KMS-11 (cell line): ENCODE measurements around the gene LRRC3C.
"Not testable (repeated sequence)": the region's sequence is repeated elsewhere in the genome, so short reads cannot be mapped to it uniquely, and the experiment has no call there.

Source experiments
- H2AFZ ChIP-seq: fragments of 200-600 bp; sonication (generic); 2 replicates; pipeline ENCODE4 v1.6.1; 2016; ENCODE audit warnings: antibody characterized with exemption, mixed run types, low read depth
- H3K27ac ChIP-seq: fragments of 200-600 bp; sonication (generic); 2 replicates; pipeline ENCODE4 v1.6.1; 2016; ENCODE audit warnings: mild to moderate bottlenecking, mixed run types
- H3K27me3 ChIP-seq: fragments of 200-600 bp; sonication (generic); 2 replicates; pipeline ENCODE4 v1.6.1; 2017; ENCODE audit warnings: mild to moderate bottlenecking, low read depth, mixed run types, moderate library complexity; ENCODE audit not compliant: insufficient read depth
- H3K36me3 ChIP-seq: fragments of 200-600 bp; sonication (generic); 2 replicates; pipeline ENCODE4 v1.6.1; 2017; ENCODE audit warnings: mild to moderate bottlenecking, mixed run types; ENCODE audit not compliant: insufficient read depth
- H3K4me1 ChIP-seq: fragments of 200-600 bp; sonication (generic); 2 replicates; pipeline ENCODE4 v1.6.1; 2016; ENCODE audit warnings: mild to moderate bottlenecking, low read depth, mixed run types; ENCODE audit not compliant: poor library complexity, severe bottlenecking
- H3K4me2 ChIP-seq: fragments of 200-600 bp; sonication (generic); 2 replicates; pipeline ENCODE4 v1.7.0; 2016; ENCODE audit warnings: mild to moderate bottlenecking, mixed run types
- H3K4me3 ChIP-seq: fragments of 200-600 bp; sonication (generic); IDR thresholded peaks from 2 replicates; pipeline ENCODE4 v1.6.1; 2017; ENCODE audit warnings: low read depth, low read length, mixed read lengths; ENCODE audit not compliant: insufficient read depth
- H3K79me2 ChIP-seq: fragments of 200-600 bp; sonication (generic); 2 replicates; pipeline ENCODE4 v1.6.1; 2016; ENCODE audit warnings: low read depth, mixed run types; ENCODE audit not compliant: insufficient read depth
- H3K9ac ChIP-seq: fragments of 200-600 bp; sonication (generic); 2 replicates; pipeline ENCODE4 v1.6.1; 2016; ENCODE audit warnings: mild to moderate bottlenecking, mixed run types
- H4K20me1 ChIP-seq: fragments of 200-600 bp; sonication (generic); 2 replicates; pipeline ENCODE4 v1.6.1; 2016; ENCODE audit warnings: mild to moderate bottlenecking, mixed run types; ENCODE audit not compliant: insufficient read depth
- TF ChIP-seq, protein P1 (sequence below): fragments of 200-600 bp; sonication (generic); conservative IDR thresholded peaks from 2 replicates; pipeline ENCODE4 v1.6.1; 2017; ENCODE audit warnings: low read depth, mild to moderate bottlenecking, antibody characterized with exemption, low read length, moderate library complexity, mixed read lengths

The LRRC3C gene

DNA sequence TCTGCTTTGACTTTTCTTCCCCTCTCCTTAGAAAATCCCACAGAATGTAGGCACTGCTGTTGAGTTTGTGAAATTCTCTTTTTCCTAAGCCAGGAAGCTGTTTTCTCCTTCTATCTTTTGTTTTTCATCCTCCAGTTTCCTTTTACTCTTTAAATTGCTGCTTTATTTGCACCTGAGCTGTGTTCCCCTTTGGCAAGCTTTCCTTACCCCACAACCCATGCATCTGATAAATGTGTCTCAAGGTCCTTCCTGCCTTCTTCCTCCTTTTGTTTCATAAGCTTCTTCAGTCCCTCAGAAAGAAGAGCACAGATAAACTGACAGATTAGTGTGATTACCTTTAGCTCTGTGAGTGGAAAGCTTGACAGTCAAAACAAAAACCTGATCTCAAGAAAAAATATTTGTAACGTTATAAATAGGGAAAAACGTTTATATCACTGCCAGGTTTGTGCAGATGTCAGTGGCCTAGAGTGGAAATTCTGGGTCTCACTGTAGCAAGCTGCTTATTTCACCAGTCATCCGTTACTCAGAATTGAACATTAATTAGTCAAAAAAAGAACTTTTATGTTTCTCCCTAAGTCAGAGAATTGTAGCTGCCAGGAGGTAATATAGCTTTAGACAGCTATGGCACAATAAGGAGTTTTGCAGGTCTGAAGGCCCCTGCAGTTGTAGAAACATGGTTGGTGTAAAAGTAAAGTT is 32.7 kb upstream of the LRRC3C start:
- H3K36me3 ChIP-seq, result no peaks in the 10 kb centered on the region
- H3K79me2 ChIP-seq, result no peaks in the 10 kb centered on the region
- no peak overlapping the region for H2AFZ ChIP-seq
- H3K9ac ChIP-seq, result no peak overlapping the region
- H3K4me3 ChIP-seq, result no peak overlapping the region
- H4K20me1 ChIP-seq, result no peaks in the 10 kb centered on the region
- H3K4me2 ChIP-seq, result no peak overlapping the region
- peaks cover 3% of the 10 kb centered on the region for H3K4me1 ChIP-seq
- H3K27ac ChIP-seq, result no peak overlapping the region
- TF ChIP-seq, protein P1, sequence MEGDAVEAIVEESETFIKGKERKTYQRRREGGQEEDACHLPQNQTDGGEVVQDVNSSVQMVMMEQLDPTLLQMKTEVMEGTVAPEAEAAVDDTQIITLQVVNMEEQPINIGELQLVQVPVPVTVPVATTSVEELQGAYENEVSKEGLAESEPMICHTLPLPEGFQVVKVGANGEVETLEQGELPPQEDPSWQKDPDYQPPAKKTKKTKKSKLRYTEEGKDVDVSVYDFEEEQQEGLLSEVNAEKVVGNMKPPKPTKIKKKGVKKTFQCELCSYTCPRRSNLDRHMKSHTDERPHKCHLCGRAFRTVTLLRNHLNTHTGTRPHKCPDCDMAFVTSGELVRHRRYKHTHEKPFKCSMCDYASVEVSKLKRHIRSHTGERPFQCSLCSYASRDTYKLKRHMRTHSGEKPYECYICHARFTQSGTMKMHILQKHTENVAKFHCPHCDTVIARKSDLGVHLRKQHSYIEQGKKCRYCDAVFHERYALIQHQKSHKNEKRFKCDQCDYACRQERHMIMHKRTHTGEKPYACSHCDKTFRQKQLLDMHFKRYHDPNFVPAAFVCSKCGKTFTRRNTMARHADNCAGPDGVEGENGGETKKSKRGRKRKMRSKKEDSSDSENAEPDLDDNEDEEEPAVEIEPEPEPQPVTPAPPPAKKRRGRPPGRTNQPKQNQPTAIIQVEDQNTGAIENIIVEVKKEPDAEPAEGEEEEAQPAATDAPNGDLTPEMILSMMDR, result no peak
- H3K27me3 ChIP-seq, result no peaks in the 10 kb centered on the region

DNA sequence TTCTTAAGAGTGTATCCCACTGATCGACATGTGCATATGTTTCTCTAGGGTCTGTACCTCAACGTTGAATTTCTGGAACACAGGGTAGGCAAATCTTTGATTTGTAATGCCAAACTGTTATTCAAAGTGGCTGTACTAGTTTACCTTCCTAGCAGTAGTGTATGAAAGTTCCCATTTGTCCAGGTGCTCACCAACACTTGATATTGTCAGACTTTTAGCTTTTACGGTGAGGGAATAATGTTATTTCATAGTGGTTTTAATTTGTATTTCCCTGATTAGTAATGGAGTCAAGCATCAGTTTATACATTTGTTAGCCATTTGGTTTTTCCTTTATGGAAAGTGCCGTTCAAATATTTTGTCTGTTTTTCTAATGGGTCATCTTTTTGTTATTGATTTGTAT is 29.4 kb upstream of the LRRC3C start:
- H3K9ac ChIP-seq, result no peak overlapping the region
- no peaks in the 10 kb centered on the region for H3K36me3 ChIP-seq
- H2AFZ ChIP-seq, result no peak overlapping the region
- H3K4me3 ChIP-seq, result no peak overlapping the region
- no peak overlapping the region for H3K27ac ChIP-seq
- no peak overlapping the region for H3K4me2 ChIP-seq
- TF ChIP-seq, protein P1, result no peak
- H3K79me2 ChIP-seq, result no peaks in the 10 kb centered on the region
- H3K4me1 ChIP-seq, result peaks cover 3% of the 10 kb centered on the region
- H4K20me1 ChIP-seq, result no peaks in the 10 kb centered on the region
- H3K27me3 ChIP-seq, result no peaks in the 10 kb centered on the region

DNA sequence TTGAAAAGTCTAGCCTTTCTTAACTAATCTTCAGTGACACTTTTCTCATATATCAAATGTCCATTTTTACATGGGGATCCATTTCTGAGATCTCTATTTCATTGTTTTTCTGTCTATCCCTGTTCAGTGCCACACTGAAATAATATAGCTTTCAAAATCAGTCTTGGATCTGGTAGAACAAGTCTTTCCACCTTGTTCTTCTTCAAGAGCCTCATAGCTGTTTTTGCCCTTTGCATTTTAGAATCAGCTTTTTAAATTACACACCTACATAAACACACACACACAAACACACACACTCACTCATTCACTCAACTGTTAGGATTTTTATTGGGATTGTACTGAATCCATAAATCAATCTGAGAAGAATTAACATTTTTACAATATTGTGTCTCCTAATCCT is 28.3 kb upstream of the LRRC3C start:
- no peaks in the 10 kb centered on the region for H3K27me3 ChIP-seq
- H4K20me1 ChIP-seq, result no peaks in the 10 kb centered on the region
- H2AFZ ChIP-seq, result no peak overlapping the region
- H3K4me3 ChIP-seq, result no peak overlapping the region
- H3K79me2 ChIP-seq, result no peaks in the 10 kb centered on the region
- no peak overlapping the region for H3K4me2 ChIP-seq
- no peaks in the 10 kb centered on the region for H3K36me3 ChIP-seq
- H3K9ac ChIP-seq, result no peak overlapping the region
- TF ChIP-seq, protein P1, result no peak
- H3K4me1 ChIP-seq, result peaks cover 3% of the 10 kb centered on the region
- H3K27ac ChIP-seq, result no peak overlapping the region

DNA sequence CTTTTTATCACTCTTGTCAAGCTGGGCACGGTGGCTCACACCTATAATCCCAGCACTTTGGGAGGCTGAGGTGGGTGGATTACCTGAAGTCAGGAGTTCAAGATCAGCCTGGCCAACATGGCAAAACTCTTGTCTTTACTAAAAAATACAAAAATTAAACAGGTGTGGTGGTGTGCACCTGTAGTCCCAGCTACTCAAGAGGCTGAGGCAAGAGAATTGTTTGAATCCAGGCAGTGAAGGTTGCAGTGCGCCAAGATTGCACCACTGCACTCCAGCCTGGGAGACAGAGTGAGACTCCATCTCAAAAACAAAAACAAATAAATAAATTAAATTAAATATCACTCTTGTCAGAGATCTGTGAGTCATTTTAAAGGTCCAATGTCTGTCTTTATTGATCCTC is 25.5 kb upstream of the LRRC3C start:
- H3K4me3 ChIP-seq, H3K27me3 ChIP-seq, H3K4me2 ChIP-seq, H3K9ac ChIP-seq, H4K20me1 ChIP-seq, H3K4me1 ChIP-seq, H2AFZ ChIP-seq, H3K79me2 ChIP-seq, H3K36me3 ChIP-seq, H3K27ac ChIP-seq: not testable (repeated sequence)

DNA sequence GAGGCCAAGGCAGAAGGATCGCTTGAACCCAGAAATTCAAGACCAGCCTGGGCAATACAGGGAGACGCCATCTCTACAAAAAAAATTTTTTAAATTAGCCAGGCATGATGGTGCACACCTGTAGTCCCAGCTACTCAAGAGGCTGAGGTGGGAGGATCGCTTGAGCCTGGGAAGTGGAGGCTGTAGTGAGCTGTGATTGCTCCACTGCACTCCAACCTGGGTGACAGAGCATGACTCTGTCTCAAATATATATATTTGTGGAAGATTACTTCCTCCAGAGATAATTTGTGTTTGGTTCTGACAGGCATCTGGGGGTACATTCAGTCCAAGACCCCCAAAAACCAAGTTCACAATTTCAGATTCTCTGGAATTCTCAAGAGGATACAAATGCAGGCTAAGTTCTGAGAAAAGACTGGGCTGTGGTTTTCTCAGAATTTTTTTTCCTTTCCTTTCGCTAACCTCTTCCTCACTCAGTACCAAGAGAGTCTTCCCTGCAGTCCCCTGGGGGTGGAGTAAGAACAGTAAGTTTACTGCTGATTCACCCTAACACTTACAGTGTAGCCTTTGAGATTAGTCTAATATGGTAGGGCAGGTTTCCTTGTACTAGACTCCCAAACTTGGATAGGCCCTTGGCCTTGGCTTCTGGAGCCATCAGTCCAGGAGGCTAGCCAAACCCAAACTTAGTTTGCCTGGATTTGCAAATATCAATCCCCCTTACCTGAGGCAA is 24.2 kb upstream of the LRRC3C start:
- no peaks in the 10 kb centered on the region for H3K36me3 ChIP-seq
- no peaks in the 10 kb centered on the region for H4K20me1 ChIP-seq
- no peak overlapping the region for H3K27ac ChIP-seq
- H3K79me2 ChIP-seq, result no peaks in the 10 kb centered on the region
- H3K4me2 ChIP-seq, result no peak overlapping the region
- no peaks in the 10 kb centered on the region for H3K4me1 ChIP-seq
- H3K9ac ChIP-seq, result no peak overlapping the region
- no peak overlapping the region for H3K4me3 ChIP-seq
- H3K27me3 ChIP-seq, result no peaks in the 10 kb centered on the region
- TF ChIP-seq, protein P1, result no peak
- H2AFZ ChIP-seq, result no peak overlapping the region
